Neural crest cell (in vitro differentiated cells): ENCODE results near the gene ASAP2. TPM values are rescaled to one million over a fixed set of nuclear protein-coding genes. Genes with fewer than 3 reads are reported as not detected.
A peak's percentile ranks its signal among the peaks of the same experiment; 100 is the strongest.

Source experiments
- DNase-seq: peaks from one replicate; pipeline ENCODE4 v3.0.0; 2021; ENCODE audit warnings: low read depth, mixed read lengths, low spot score
- H3K27ac Mint-ChIP-seq: one replicate; pipeline ENCODE4 v1.8.0; 2021; ENCODE audit warnings: mild to moderate bottlenecking, mixed read lengths; ENCODE audit not compliant: unreplicated experiment
- H3K27me3 Mint-ChIP-seq: 2 replicates; pipeline ENCODE4 v1.8.0; 2021; ENCODE audit warnings: low read depth, mild to moderate bottlenecking, mixed read lengths
- H3K36me3 Mint-ChIP-seq: 2 replicates; pipeline ENCODE4 v1.8.0; 2021; ENCODE audit warnings: low read depth, mild to moderate bottlenecking, mixed read lengths
- H3K4me1 Mint-ChIP-seq: 2 replicates; pipeline ENCODE4 v1.8.0; 2021; ENCODE audit warnings: mixed read lengths
- H3K4me3 Mint-ChIP-seq: one replicate; pipeline ENCODE4 v1.8.0; 2021; ENCODE audit warnings: mild to moderate bottlenecking, mixed read lengths
- H3K9me3 Mint-ChIP-seq: 2 replicates; pipeline ENCODE4 v1.8.0; 2021; ENCODE audit warnings: mixed read lengths
- CTCF ChIP-seq: fragments of 200-600 bp; sonication (generic); conservative IDR thresholded peaks from 2 replicates; pipeline ENCODE4 v1.5.0; 2021; ENCODE audit warnings: antibody characterized with exemption, mild to moderate bottlenecking
- total RNA-seq: library from RNA; stranded (reverse); gene quantifications from 2 replicates; pipeline ENCODE4 v1.2.1, GENCODE V29; 2021

Gene ASAP2
- total RNA-seq, 1 donor from 2014 or later = 48.6 TPM

DNA sequence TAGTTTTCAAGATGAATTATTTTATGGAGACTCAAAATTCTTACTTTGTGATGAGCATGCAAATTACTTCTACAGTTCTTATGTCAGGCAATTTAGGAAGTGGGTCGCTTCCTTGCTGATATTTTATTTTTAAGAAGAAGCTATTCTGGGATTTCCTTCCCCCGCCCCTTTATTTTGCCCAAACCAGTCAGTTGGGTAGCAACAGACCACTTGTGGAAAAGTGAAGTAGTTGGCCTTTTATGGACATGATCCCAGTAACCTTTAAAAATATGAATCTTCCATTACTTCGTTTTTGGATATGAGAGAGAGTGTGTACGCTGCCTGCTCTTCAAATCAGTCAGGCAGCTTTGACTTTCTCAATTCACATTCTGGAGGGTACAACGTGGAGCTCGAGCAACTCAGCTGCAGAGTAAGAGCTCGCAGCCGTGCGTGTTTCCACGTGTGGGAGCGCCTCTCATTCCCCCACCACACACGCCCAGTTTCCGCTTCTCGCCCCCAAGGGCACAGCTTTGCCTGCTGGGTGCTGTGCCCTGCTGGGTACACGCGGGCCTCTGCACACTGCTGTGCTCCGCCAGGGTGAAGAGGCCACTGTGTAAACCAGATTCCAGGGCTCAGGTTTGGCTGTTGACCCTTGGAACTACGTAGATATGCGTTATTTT lies 124.1 kb downstream of the ASAP2 start:
- peaks cover 11% of the 10 kb centered on the region for H3K36me3 Mint-ChIP-seq
- no peak overlapping the region for H3K27ac Mint-ChIP-seq
- H3K4me1 Mint-ChIP-seq = peaks cover 20% of the 10 kb centered on the region
- H3K9me3 Mint-ChIP-seq = no peaks in the 10 kb centered on the region
- no peak for TF ChIP-seq CTCF
- no peak overlapping the region for H3K4me3 Mint-ChIP-seq
- H3K27me3 Mint-ChIP-seq = no peaks in the 10 kb centered on the region
- no peak for DNase-seq

- Mint-ChIP-seq H3K27ac (no peak overlapping the region), H3K9me3 (no peaks in the 10 kb centered on the region), H3K4me1 (peaks cover 27% of the 10 kb centered on the region), H3K4me3 (no peak overlapping the region), H3K36me3 (peaks cover 17% of the 10 kb centered on the region), H3K27me3 (no peaks in the 10 kb centered on the region)
- no peak for DNase-seq
- no peak for TF ChIP-seq CTCF
Measured at GRCh38 chr2:9331704-9332103, 125.1 kb downstream of the ASAP2 start.

- no peak overlapping the region for H3K4me3 Mint-ChIP-seq
- no peaks in the 10 kb centered on the region for H3K27me3 Mint-ChIP-seq
- peaks cover 27% of the 10 kb centered on the region for H3K4me1 Mint-ChIP-seq
- no peak for TF ChIP-seq CTCF
- DNase-seq = no peak
- no peak overlapping the region for H3K27ac Mint-ChIP-seq
- no peaks in the 10 kb centered on the region for H3K9me3 Mint-ChIP-seq
- H3K36me3 Mint-ChIP-seq = peaks cover 17% of the 10 kb centered on the region
Measured at GRCh38 chr2:9332136-9332852, 125.7 kb downstream of the ASAP2 start.

- Mint-ChIP-seq H3K9me3 (no peaks in the 10 kb centered on the region), H3K4me3 (no peak overlapping the region), H3K36me3 (peaks cover 20% of the 10 kb centered on the region), H3K27ac (no peak overlapping the region), H3K4me1 (peaks cover 27% of the 10 kb centered on the region), H3K27me3 (no peaks in the 10 kb centered on the region)
- TF ChIP-seq CTCF = no peak
- no peak for DNase-seq
Measured at GRCh38 chr2:9332853-9333245, 126.2 kb downstream of the ASAP2 start.

- Mint-ChIP-seq H3K27ac (no peak overlapping the region), H3K9me3 (no peaks in the 10 kb centered on the region), H3K36me3 (peaks cover 26% of the 10 kb centered on the region), H3K4me3 (no peak overlapping the region), H3K27me3 (no peaks in the 10 kb centered on the region), H3K4me1 (peaks cover 27% of the 10 kb centered on the region)
- no peak for DNase-seq
- TF ChIP-seq CTCF = peak; percentile 75
Measured at GRCh38 chr2:9333591-9334171, 127.1 kb downstream of the ASAP2 start.
